Thyroid gland (tissue), 4 donors: ENCODE results near the gene WNT7A.

ENCODE experiments used
- CTCF ChIP-seq, 6 experiments: fragments of 200-600 bp in 3 of 6; fragments of 450-650 bp in 3 of 6; sonication (generic) in 3 of 6; IDR thresholded peaks; one replicate each; pipeline ENCODE4 v1.5.1; 2016 to 2019; ENCODE audit warnings: antibody characterized with exemption in 6 of 6, mild to moderate bottlenecking in 2 of 6, inconsistent platforms in 1 of 6, moderate library complexity in 1 of 6
- POLR2A ChIP-seq, 2 donors: fragments of 450-650 bp; IDR thresholded peaks; one replicate each; pipeline ENCODE4 v1.6.1; 2017; ENCODE audit warnings: antibody characterized with exemption in 2 of 2, mild to moderate bottlenecking in 2 of 2, moderate library complexity in 1 of 2

GRCh38 chr3:13823692-13824091 is 56.2 kb downstream of the WNT7A start:
- no peak for TF ChIP-seq CTCF (IDR thresholded peaks at IDR 0.05)
- no peak for TF ChIP-seq POLR2A (IDR thresholded peaks at IDR 0.05)
